ENCODE results near the gene MYO1B. TPM values are rescaled to one million over a fixed set of nuclear protein-coding genes. Genes with fewer than 3 reads are reported as not detected.

The MYO1B gene
- total RNA-seq, 4 donors from 2014 or later = 17.2 to 31.8 (median 28.8) TPM

DNA sequence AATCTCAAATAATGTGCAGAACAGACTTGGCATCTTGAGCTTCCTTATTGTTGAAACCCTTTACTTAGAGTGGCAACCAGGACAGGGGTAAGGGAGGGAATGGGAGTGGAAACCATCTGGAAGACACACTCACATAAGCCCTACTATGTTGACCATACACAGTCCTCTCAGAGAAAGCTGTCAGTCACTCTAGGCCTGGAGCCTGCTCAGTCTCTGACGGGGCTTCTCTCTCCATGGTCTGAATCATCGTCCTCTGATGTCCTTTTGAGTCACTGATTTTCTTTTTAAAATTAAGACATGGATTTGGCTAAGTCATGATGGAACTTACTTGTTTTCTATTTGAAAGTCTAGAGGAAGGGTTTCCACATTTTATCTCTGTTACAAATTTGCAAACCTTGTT lies 74.0 kb downstream of the MYO1B start:
- H3K27ac ChIP-seq = no peak overlapping the region
- H3K4me3 ChIP-seq = no peak overlapping the region
- WGBS = 70% methylated on average over 2 of the region's 2 CpGs
- no peak for DNase-seq (ENCODE audit: low spot score in 2 of 2)
- peaks cover 15% of the 10 kb centered on the region for H3K4me1 ChIP-seq
- no peaks in the 10 kb centered on the region for H3K27me3 ChIP-seq
- TF ChIP-seq, protein P1, sequence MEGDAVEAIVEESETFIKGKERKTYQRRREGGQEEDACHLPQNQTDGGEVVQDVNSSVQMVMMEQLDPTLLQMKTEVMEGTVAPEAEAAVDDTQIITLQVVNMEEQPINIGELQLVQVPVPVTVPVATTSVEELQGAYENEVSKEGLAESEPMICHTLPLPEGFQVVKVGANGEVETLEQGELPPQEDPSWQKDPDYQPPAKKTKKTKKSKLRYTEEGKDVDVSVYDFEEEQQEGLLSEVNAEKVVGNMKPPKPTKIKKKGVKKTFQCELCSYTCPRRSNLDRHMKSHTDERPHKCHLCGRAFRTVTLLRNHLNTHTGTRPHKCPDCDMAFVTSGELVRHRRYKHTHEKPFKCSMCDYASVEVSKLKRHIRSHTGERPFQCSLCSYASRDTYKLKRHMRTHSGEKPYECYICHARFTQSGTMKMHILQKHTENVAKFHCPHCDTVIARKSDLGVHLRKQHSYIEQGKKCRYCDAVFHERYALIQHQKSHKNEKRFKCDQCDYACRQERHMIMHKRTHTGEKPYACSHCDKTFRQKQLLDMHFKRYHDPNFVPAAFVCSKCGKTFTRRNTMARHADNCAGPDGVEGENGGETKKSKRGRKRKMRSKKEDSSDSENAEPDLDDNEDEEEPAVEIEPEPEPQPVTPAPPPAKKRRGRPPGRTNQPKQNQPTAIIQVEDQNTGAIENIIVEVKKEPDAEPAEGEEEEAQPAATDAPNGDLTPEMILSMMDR (IDR thresholded peaks at IDR 0.05) = no peak
- no peak for TF ChIP-seq POLR2A (IDR thresholded peaks at IDR 0.05)
- TF ChIP-seq POLR2AphosphoS5 (IDR thresholded peaks at IDR 0.05) = no peak
- no peak for TF ChIP-seq EP300 (IDR thresholded peaks at IDR 0.05)
- H3K9me3 ChIP-seq = no peaks in the 10 kb centered on the region
- H3K36me3 ChIP-seq = no peaks in the 10 kb centered on the region

DNA sequence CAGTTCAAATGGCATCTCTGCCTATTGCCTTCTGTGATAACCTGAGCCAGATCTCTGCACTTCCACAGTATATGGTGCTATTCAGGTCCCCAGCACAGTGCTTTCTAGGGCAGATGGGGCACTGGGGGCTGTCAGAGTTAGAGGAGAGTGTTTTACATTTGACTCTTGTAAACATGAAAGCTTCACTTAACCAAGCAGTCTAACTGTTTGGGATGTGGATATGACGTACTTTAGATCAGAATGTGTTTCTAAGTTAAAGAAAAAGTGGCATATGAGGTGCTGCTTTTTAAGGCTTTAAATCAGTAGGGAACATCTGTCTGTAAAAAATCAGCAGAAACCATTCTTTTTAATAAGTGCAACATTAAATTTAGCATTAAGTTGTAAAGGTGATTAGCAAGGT lies 75.7 kb downstream of the MYO1B start:
- TF ChIP-seq EP300 (IDR thresholded peaks at IDR 0.05) (no peak), POLR2A (IDR thresholded peaks at IDR 0.05) (no peak), POLR2AphosphoS5 (IDR thresholded peaks at IDR 0.05) (no peak)
- TF ChIP-seq, protein P1 (IDR thresholded peaks at IDR 0.05) = no peak
- DNase-seq (ENCODE audit: low spot score in 2 of 2) = no peak
- no peak overlapping the region for H3K27ac ChIP-seq
- no peak overlapping the region for H3K4me3 ChIP-seq
- H3K27me3 ChIP-seq = no peaks in the 10 kb centered on the region
- H3K36me3 ChIP-seq = no peaks in the 10 kb centered on the region
- no peaks in the 10 kb centered on the region for H3K9me3 ChIP-seq
- 88% methylated on average over 1 of the region's 1 CpG for WGBS
- H3K4me1 ChIP-seq = peaks cover 15% of the 10 kb centered on the region

DNA sequence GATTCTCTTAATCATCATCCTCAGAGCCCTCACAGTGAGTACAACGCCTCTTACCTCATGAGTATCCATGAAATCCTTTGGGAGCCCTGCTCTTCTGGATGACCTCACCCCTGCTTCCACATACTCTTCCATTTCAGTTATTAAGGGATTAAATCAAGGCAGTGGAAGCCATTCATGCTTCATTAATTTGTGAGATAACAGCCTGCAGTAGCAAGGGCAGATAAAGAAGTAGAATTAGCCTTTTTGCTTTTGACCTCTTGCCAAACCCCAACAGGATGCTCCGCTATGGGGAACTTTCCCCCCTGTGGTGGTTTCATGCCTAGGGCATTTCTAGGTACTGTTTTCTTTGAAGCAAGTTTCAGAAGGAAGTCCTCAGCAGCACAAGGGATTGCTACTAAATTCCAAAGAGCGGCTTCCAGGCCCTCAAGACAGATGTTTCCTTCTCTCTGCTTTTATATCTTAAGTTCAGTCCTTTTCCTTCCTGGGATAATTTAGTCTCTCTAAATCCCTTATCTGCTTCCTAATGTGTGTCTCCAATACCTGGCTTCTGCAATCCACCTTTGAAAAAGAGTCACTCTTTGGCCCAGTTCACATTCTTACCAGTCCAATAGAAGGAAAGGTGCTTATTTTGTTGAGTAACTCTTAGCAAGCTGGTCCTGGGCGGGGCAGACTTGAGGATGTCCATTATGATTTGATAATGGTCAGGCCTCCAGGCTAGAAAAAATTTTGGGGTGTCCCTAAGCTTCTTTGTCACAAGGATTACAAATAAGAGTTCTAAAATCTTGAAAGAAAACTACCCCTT lies 76.9 kb downstream of the MYO1B start:
- Histone ChIP-seq H3K4me3 (no peak overlapping the region), H3K4me1 (peaks cover 15% of the 10 kb centered on the region), H3K36me3 (no peaks in the 10 kb centered on the region), H3K27me3 (no peaks in the 10 kb centered on the region), H3K27ac (no peak overlapping the region), H3K9me3 (no peaks in the 10 kb centered on the region)
- no peak for DNase-seq (ENCODE audit: low spot score in 2 of 2)
- TF ChIP-seq POLR2A (IDR thresholded peaks at IDR 0.05) (no peak), EP300 (IDR thresholded peaks at IDR 0.05) (no peak), POLR2AphosphoS5 (IDR thresholded peaks at IDR 0.05) (no peak)
- TF ChIP-seq, protein P1 (IDR thresholded peaks at IDR 0.05) = no peak
- 61% methylated on average over 4 of the region's 4 CpGs for WGBS

DNA sequence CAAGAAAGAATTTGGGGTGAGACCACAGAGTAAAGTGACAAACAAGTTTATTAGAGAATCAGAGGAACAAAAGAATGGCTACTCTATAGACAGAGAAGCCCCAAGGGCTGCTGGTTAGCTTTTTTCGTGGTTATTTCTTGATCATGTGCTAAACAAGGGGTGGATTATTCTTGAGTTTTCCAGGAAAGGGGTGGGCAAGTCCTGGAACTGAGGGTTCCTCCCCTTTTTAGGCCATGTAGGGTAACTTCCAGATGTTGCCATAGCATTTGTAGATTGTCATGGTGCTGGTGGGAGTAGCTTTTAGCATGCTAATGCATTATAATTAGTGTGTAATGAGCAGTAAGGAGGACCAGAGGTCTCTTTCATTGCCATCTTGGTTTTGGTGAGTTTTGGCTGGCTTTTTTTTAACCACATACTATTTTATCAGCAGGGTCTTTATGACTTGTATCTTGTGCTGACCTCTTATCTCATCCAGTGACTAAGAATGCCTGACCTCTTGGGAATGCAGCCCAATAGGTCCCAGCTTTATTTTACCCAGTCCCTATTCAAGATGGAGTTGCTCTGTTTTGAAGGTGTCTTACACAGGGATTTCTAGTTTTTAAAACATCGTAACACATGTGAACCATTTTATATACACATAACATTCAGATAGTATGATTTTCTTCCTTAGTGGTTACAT lies 77.8 kb downstream of the MYO1B start:
- no peaks in the 10 kb centered on the region for H3K27me3 ChIP-seq
- no peak overlapping the region for H3K4me3 ChIP-seq
- no peaks in the 10 kb centered on the region for H3K9me3 ChIP-seq
- WGBS = 70% methylated on average over 2 of the region's 2 CpGs
- H3K36me3 ChIP-seq = no peaks in the 10 kb centered on the region
- peaks cover 11% of the 10 kb centered on the region for H3K4me1 ChIP-seq
- H3K27ac ChIP-seq = no peak overlapping the region
- DNase-seq (ENCODE audit: low spot score in 2 of 2) = no peak
- TF ChIP-seq, protein P1 (IDR thresholded peaks at IDR 0.05) = no peak
- TF ChIP-seq POLR2AphosphoS5 (IDR thresholded peaks at IDR 0.05) = no peak
- no peak for TF ChIP-seq POLR2A (IDR thresholded peaks at IDR 0.05)
- no peak for TF ChIP-seq EP300 (IDR thresholded peaks at IDR 0.05)

DNA sequence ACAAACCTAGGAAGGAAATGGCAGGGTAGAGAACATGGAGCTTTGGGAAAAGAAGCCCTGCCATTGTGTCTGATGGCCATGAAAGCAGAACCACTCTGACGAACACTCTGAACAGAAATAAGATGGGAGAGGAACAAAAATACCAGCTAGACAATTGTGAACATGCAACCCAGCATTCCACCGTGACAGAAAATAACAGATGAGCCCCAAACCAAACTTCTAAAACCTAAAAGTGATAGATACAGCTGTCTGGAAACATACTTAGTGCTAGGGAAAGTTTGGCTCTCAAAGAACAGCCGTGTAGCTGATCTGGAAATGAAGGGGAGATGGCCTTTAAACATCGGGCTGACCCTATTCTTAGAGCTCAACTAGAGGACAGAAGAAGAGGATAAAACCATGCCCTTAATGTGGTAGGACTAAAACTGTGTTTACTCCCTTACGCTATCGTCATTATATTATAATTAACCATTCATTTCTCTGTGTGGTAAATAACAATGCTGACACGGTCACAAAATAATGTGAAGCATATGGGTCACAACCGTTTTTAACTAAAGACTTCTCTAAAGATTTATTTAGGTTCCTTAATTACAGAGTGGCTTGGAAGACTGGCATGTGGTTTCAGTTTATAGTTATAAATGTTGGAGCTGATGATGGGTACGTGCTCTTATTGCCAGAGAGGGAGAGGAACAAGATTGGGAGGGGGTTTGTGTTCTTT lies 80.6 kb downstream of the MYO1B start:
- Histone ChIP-seq H3K4me1 (peaks cover 5% of the 10 kb centered on the region), H3K27ac (no peak overlapping the region), H3K36me3 (no peaks in the 10 kb centered on the region), H3K4me3 (no peak overlapping the region), H3K9me3 (no peaks in the 10 kb centered on the region), H3K27me3 (no peaks in the 10 kb centered on the region)
- TF ChIP-seq POLR2A (IDR thresholded peaks at IDR 0.05) (no peak), EP300 (IDR thresholded peaks at IDR 0.05) (no peak), POLR2AphosphoS5 (IDR thresholded peaks at IDR 0.05) (no peak)
- TF ChIP-seq, protein P1 (IDR thresholded peaks at IDR 0.05) = no peak
- DNase-seq (ENCODE audit: low spot score in 2 of 2) = no peak
- 65% methylated on average over 9 of the region's 9 CpGs for WGBS
